KMS-11 (cell line): ENCODE results near the gene TEP1.

Experiments used
- H2AFZ ChIP-seq: fragments of 200-600 bp; sonication (generic); 2 replicates; pipeline ENCODE4 v1.6.1; 2016; ENCODE audit warnings: antibody characterized with exemption, mixed run types, low read depth
- H3K27ac ChIP-seq: fragments of 200-600 bp; sonication (generic); 2 replicates; pipeline ENCODE4 v1.6.1; 2016; ENCODE audit warnings: mild to moderate bottlenecking, mixed run types
- H3K27me3 ChIP-seq: fragments of 200-600 bp; sonication (generic); 2 replicates; pipeline ENCODE4 v1.6.1; 2017; ENCODE audit warnings: mild to moderate bottlenecking, low read depth, mixed run types, moderate library complexity; ENCODE audit not compliant: insufficient read depth
- H3K36me3 ChIP-seq: fragments of 200-600 bp; sonication (generic); 2 replicates; pipeline ENCODE4 v1.6.1; 2017; ENCODE audit warnings: mild to moderate bottlenecking, mixed run types; ENCODE audit not compliant: insufficient read depth
- H3K4me1 ChIP-seq: fragments of 200-600 bp; sonication (generic); 2 replicates; pipeline ENCODE4 v1.6.1; 2016; ENCODE audit warnings: mild to moderate bottlenecking, low read depth, mixed run types; ENCODE audit not compliant: poor library complexity, severe bottlenecking
- H3K4me2 ChIP-seq: fragments of 200-600 bp; sonication (generic); 2 replicates; pipeline ENCODE4 v1.7.0; 2016; ENCODE audit warnings: mild to moderate bottlenecking, mixed run types
- H3K4me3 ChIP-seq: fragments of 200-600 bp; sonication (generic); IDR thresholded peaks from 2 replicates; pipeline ENCODE4 v1.6.1; 2017; ENCODE audit warnings: low read depth, low read length, mixed read lengths; ENCODE audit not compliant: insufficient read depth
- H3K79me2 ChIP-seq: fragments of 200-600 bp; sonication (generic); 2 replicates; pipeline ENCODE4 v1.6.1; 2016; ENCODE audit warnings: low read depth, mixed run types; ENCODE audit not compliant: insufficient read depth
- H3K9ac ChIP-seq: fragments of 200-600 bp; sonication (generic); 2 replicates; pipeline ENCODE4 v1.6.1; 2016; ENCODE audit warnings: mild to moderate bottlenecking, mixed run types
- H4K20me1 ChIP-seq: fragments of 200-600 bp; sonication (generic); 2 replicates; pipeline ENCODE4 v1.6.1; 2016; ENCODE audit warnings: mild to moderate bottlenecking, mixed run types; ENCODE audit not compliant: insufficient read depth
- CTCF ChIP-seq: fragments of 200-600 bp; sonication (generic); conservative IDR thresholded peaks from 2 replicates; pipeline ENCODE4 v1.6.1; 2017; ENCODE audit warnings: low read depth, mild to moderate bottlenecking, antibody characterized with exemption, low read length, moderate library complexity, mixed read lengths

Gene TEP1

DNA sequence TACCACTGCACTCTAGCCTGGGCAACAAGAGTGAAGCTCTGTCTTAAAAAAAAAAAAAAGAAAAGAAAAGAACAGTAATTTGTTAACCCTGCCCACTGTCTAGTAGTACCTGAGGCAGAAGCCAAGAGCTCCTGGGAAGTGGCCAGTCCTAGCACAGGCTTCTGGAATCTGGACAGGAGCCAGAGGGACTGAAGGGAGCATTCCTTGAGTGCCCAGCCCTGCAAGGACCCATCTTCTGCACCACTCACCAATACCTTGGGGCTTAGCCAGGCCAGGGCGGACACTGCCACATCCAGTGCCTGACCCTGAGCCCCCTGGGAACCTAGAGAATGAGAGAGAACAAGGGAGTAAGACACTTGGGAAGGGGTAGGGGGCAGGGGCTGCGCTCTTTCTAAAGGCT lies 36.1 kb downstream of the TEP1 start:
- no peak for TF ChIP-seq CTCF

DNA sequence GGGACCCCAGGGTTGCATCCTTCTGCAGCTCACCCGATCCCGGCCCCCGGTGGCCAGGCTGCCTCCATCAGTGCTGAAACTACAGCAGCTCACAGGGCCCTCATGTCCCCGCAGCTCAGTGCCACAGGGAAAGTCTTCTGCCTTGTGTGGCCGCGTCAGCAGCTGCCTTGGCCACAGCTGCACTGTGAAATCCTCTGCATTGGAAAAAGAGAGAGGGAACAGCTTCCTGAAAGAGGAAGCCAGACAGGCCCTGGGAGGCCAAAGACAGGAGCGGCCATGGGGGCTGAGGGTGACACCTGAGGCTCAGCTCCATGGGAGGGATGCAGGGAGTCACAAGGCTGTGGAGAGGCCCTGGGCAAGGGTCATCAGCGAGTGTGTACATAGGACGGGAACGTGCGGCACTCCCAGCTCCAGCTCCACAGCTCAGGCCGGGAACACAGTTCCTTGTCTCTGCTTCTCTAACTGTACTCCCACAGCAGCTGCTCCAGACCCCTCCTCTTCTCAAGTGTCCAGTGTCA lies 37.2 kb downstream of the TEP1 start:
- Histone ChIP-seq H3K4me3 (no peak overlapping the region), H4K20me1 (no peaks in the 10 kb centered on the region), H3K4me1 (no peaks in the 10 kb centered on the region), H3K27ac (no peak overlapping the region), H3K27me3 (no peaks in the 10 kb centered on the region), H3K4me2 (no peak overlapping the region), H2AFZ (no peak overlapping the region), H3K9ac (no peak overlapping the region), H3K36me3 (no peaks in the 10 kb centered on the region), H3K79me2 (no peaks in the 10 kb centered on the region)
- TF ChIP-seq CTCF: no peak

More for the DNA sequence above, 36.1 kb downstream of the TEP1 start:
- Histone ChIP-seq H3K36me3 (no peaks in the 10 kb centered on the region), H3K27ac (no peak overlapping the region), H3K9ac (no peak overlapping the region), H4K20me1 (no peaks in the 10 kb centered on the region), H3K4me1 (no peaks in the 10 kb centered on the region), H3K27me3 (no peaks in the 10 kb centered on the region), H3K79me2 (no peaks in the 10 kb centered on the region), H2AFZ (no peak overlapping the region), H3K4me2 (no peak overlapping the region), H3K4me3 (no peak overlapping the region)

GRCh38 chr14:20375471-20375870 lies 37.8 kb downstream of the TEP1 start:
- Histone ChIP-seq H2AFZ (no peak overlapping the region), H3K27me3 (no peaks in the 10 kb centered on the region), H3K27ac (no peak overlapping the region), H3K79me2 (no peaks in the 10 kb centered on the region), H3K4me3 (no peak overlapping the region), H3K4me1 (no peaks in the 10 kb centered on the region), H4K20me1 (no peaks in the 10 kb centered on the region), H3K36me3 (no peaks in the 10 kb centered on the region), H3K4me2 (no peak overlapping the region), H3K9ac (no peak overlapping the region)
- no peak for TF ChIP-seq CTCF

GRCh38 chr14:20372796-20373195 lies 40.5 kb downstream of the TEP1 start:
- no peak for TF ChIP-seq CTCF
- H3K27me3 ChIP-seq: no peaks in the 10 kb centered on the region
- H4K20me1 ChIP-seq: no peaks in the 10 kb centered on the region
- H2AFZ ChIP-seq: no peak overlapping the region
- no peaks in the 10 kb centered on the region for H3K4me1 ChIP-seq
- no peak overlapping the region for H3K4me3 ChIP-seq
- no peak overlapping the region for H3K9ac ChIP-seq
- no peak overlapping the region for H3K27ac ChIP-seq
- no peaks in the 10 kb centered on the region for H3K36me3 ChIP-seq
- no peak overlapping the region for H3K4me2 ChIP-seq
- H3K79me2 ChIP-seq: no peaks in the 10 kb centered on the region
